ENCODE measurements around the gene OPRL1.

GRCh38 chr20:64069209-64069613 is 10.7 kb upstream of the OPRL1 start:
- TF ChIP-seq CTCF (IDR thresholded peaks at IDR 0.05) (no peak), POLR2A (IDR thresholded peaks at IDR 0.05) (no peak)
